ENCODE results near the gene LMAN1L.

DNA sequence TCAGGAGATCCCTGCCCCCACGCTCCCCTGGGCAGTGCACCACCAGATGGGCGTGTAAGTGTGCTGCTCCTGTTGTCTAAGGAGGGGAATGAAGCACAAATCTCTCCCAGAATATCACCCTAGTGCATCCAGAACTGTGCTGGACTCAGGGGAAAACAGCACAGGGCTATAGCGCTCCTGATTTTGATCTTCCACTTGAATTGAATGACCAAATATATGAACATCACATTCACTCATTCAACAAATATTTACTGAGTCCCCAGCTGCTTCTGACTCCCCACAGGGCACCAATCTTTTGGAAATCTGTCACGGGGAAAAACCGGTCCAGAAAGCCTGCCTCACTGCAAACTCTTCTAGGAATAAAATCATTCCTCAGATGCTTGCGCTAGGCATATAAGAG, 16.2 kb downstream of the LMAN1L start:
- TF ChIP-seq POLR2AphosphoS5 (IDR thresholded peaks at IDR 0.05) (no peak), POLR2A (IDR thresholded peaks at IDR 0.05) (no peak)
- TF ChIP-seq, protein P1, sequence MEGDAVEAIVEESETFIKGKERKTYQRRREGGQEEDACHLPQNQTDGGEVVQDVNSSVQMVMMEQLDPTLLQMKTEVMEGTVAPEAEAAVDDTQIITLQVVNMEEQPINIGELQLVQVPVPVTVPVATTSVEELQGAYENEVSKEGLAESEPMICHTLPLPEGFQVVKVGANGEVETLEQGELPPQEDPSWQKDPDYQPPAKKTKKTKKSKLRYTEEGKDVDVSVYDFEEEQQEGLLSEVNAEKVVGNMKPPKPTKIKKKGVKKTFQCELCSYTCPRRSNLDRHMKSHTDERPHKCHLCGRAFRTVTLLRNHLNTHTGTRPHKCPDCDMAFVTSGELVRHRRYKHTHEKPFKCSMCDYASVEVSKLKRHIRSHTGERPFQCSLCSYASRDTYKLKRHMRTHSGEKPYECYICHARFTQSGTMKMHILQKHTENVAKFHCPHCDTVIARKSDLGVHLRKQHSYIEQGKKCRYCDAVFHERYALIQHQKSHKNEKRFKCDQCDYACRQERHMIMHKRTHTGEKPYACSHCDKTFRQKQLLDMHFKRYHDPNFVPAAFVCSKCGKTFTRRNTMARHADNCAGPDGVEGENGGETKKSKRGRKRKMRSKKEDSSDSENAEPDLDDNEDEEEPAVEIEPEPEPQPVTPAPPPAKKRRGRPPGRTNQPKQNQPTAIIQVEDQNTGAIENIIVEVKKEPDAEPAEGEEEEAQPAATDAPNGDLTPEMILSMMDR (IDR thresholded peaks at IDR 0.05 in 8 of 11, conservative IDR thresholded peaks at IDR 0.05 in 3 of 11), result no peak
